ENCODE measurements around the gene IL15RA.

- TF ChIP-seq, protein P1, sequence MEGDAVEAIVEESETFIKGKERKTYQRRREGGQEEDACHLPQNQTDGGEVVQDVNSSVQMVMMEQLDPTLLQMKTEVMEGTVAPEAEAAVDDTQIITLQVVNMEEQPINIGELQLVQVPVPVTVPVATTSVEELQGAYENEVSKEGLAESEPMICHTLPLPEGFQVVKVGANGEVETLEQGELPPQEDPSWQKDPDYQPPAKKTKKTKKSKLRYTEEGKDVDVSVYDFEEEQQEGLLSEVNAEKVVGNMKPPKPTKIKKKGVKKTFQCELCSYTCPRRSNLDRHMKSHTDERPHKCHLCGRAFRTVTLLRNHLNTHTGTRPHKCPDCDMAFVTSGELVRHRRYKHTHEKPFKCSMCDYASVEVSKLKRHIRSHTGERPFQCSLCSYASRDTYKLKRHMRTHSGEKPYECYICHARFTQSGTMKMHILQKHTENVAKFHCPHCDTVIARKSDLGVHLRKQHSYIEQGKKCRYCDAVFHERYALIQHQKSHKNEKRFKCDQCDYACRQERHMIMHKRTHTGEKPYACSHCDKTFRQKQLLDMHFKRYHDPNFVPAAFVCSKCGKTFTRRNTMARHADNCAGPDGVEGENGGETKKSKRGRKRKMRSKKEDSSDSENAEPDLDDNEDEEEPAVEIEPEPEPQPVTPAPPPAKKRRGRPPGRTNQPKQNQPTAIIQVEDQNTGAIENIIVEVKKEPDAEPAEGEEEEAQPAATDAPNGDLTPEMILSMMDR (IDR thresholded peaks at IDR 0.05) = no peak
- no peak for TF ChIP-seq EZH2phosphoT487 (IDR thresholded peaks at IDR 0.05)
Measured at GRCh38 chr10:5917305-5917704, 60.0 kb downstream of the IL15RA start.

Data from neural progenitor cell (in vitro differentiated cells).